ENCODE measurements around the gene CADM4. TPM values are rescaled to one million over a fixed set of nuclear protein-coding genes. Genes with fewer than 3 reads are reported as not detected.
A peak's percentile ranks its signal among the peaks of the same experiment; 100 is the strongest.

Gene CADM4
- total and polyA plus RNA-seq, 10 of the 15 experiments (the other 5 are each of a cell fraction or from before 2014, with no cell fraction given), result 0.04 to 0.12 (median 0.08) TPM; not detected in 5

DNA sequence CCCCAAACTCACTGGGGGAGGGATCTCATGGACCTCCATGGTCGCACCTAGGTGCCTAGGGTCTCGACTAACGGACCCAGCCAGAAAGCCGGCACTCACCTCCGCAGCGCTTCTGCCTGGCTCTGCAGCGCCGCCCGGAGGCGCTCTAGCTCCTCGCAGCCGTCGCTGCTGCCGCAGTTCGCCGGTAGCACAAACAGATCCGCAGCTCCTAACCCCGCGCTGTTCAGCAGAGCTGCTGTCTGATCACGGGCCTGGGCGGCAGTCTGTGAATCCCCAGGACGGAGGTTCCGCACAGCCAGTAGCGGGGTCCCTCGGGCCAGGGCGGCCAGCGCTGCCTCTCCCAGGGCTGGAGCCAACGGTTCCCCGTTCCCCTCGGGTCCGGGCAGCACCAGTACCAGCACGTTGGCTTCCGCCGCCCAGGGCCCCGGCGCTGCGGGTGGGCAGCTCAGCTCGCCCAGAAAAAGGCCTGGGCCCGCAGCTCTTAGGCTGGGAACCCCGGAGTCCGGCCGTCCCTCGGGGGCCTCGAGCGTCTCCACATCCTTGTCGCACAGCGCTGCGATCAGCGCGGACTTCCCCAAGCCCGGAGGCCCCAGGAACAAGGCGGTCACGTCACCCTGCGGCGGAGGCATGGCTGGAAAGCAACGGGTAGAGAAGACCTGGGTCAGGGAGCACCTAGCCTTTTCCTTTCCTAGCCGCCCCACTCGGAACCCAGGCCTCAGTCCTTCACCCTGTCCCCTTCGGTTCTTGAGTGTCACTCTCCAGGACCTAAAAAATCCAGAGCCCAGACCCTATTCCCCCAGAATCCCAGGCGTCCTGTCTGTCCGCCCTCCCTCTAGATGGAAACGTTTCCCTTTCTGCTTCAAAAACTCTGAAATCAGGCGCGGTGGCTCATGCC lies 44.7 kb downstream of the CADM4 start (continued):
- TF ChIP-seq, protein P1, sequence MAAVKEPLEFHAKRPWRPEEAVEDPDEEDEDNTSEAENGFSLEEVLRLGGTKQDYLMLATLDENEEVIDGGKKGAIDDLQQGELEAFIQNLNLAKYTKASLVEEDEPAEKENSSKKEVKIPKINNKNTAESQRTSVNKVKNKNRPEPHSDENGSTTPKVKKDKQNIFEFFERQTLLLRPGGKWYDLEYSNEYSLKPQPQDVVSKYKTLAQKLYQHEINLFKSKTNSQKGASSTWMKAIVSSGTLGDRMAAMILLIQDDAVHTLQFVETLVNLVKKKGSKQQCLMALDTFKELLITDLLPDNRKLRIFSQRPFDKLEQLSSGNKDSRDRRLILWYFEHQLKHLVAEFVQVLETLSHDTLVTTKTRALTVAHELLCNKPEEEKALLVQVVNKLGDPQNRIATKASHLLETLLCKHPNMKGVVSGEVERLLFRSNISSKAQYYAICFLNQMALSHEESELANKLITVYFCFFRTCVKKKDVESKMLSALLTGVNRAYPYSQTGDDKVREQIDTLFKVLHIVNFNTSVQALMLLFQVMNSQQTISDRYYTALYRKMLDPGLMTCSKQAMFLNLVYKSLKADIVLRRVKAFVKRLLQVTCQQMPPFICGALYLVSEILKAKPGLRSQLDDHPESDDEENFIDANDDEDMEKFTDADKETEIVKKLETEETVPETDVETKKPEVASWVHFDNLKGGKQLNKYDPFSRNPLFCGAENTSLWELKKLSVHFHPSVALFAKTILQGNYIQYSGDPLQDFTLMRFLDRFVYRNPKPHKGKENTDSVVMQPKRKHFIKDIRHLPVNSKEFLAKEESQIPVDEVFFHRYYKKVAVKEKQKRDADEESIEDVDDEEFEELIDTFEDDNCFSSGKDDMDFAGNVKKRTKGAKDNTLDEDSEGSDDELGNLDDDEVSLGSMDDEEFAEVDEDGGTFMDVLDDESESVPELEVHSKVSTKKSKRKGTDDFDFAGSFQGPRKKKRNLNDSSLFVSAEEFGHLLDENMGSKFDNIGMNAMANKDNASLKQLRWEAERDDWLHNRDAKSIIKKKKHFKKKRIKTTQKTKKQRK (IDR thresholded peaks at IDR 0.05; ENCODE audit: low read depth, low read length), result no peak
- TF ChIP-seq STAT3 (IDR thresholded peaks at IDR 0.05; ENCODE audit: low read depth, low read length) (no peak), STAT1 (conservative IDR thresholded peaks at IDR 0.05) (no peak), YBX1 (IDR thresholded peaks at IDR 0.05) (no peak), MEF2A (IDR thresholded peaks at IDR 0.05; ENCODE audit: insufficient read depth, low read depth, low read length) (no peak), POLR2A (IDR thresholded peaks at IDR 0.05; ENCODE audit: low read depth, low read length) (peak; percentile 71), MXI1 (IDR thresholded peaks at IDR 0.05; ENCODE audit: low read depth, low read length) (no peak), SUZ12 (IDR thresholded peaks at IDR 0.05; ENCODE audit: unreplicated experiment) (no peak), MTA2 (IDR thresholded peaks at IDR 0.05; ENCODE audit: low read depth) (no peak), FOXK2 (IDR thresholded peaks at IDR 0.05) (no peak), CREB1 (IDR thresholded peaks at IDR 0.05; ENCODE audit: low read depth) (peak; percentile 82), HDAC6 (IDR thresholded peaks at IDR 0.05; ENCODE audit: unreplicated experiment) (no peak)
- TF ChIP-seq, protein P2, sequence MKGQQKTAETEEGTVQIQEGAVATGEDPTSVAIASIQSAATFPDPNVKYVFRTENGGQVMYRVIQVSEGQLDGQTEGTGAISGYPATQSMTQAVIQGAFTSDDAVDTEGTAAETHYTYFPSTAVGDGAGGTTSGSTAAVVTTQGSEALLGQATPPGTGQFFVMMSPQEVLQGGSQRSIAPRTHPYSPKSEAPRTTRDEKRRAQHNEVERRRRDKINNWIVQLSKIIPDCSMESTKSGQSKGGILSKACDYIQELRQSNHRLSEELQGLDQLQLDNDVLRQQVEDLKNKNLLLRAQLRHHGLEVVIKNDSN (IDR thresholded peaks at IDR 0.05; ENCODE audit: borderline replicate concordance, extremely low read length, insufficient read depth, low read depth, low read length), result no peak
- TF ChIP-seq, protein P3, sequence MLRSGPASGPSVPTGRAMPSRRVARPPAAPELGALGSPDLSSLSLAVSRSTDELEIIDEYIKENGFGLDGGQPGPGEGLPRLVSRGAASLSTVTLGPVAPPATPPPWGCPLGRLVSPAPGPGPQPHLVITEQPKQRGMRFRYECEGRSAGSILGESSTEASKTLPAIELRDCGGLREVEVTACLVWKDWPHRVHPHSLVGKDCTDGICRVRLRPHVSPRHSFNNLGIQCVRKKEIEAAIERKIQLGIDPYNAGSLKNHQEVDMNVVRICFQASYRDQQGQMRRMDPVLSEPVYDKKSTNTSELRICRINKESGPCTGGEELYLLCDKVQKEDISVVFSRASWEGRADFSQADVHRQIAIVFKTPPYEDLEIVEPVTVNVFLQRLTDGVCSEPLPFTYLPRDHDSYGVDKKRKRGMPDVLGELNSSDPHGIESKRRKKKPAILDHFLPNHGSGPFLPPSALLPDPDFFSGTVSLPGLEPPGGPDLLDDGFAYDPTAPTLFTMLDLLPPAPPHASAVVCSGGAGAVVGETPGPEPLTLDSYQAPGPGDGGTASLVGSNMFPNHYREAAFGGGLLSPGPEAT (IDR thresholded peaks at IDR 0.05; ENCODE audit: low read depth), result 0 out of 2 replicates have a peak, but pooled peaks have one; percentile 42
- TF ChIP-seq, protein P4, sequence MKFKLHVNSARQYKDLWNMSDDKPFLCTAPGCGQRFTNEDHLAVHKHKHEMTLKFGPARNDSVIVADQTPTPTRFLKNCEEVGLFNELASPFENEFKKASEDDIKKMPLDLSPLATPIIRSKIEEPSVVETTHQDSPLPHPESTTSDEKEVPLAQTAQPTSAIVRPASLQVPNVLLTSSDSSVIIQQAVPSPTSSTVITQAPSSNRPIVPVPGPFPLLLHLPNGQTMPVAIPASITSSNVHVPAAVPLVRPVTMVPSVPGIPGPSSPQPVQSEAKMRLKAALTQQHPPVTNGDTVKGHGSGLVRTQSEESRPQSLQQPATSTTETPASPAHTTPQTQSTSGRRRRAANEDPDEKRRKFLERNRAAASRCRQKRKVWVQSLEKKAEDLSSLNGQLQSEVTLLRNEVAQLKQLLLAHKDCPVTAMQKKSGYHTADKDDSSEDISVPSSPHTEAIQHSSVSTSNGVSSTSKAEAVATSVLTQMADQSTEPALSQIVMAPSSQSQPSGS (IDR thresholded peaks at IDR 0.05; ENCODE audit: low read length), result no peak
- TF ChIP-seq, protein P5, sequence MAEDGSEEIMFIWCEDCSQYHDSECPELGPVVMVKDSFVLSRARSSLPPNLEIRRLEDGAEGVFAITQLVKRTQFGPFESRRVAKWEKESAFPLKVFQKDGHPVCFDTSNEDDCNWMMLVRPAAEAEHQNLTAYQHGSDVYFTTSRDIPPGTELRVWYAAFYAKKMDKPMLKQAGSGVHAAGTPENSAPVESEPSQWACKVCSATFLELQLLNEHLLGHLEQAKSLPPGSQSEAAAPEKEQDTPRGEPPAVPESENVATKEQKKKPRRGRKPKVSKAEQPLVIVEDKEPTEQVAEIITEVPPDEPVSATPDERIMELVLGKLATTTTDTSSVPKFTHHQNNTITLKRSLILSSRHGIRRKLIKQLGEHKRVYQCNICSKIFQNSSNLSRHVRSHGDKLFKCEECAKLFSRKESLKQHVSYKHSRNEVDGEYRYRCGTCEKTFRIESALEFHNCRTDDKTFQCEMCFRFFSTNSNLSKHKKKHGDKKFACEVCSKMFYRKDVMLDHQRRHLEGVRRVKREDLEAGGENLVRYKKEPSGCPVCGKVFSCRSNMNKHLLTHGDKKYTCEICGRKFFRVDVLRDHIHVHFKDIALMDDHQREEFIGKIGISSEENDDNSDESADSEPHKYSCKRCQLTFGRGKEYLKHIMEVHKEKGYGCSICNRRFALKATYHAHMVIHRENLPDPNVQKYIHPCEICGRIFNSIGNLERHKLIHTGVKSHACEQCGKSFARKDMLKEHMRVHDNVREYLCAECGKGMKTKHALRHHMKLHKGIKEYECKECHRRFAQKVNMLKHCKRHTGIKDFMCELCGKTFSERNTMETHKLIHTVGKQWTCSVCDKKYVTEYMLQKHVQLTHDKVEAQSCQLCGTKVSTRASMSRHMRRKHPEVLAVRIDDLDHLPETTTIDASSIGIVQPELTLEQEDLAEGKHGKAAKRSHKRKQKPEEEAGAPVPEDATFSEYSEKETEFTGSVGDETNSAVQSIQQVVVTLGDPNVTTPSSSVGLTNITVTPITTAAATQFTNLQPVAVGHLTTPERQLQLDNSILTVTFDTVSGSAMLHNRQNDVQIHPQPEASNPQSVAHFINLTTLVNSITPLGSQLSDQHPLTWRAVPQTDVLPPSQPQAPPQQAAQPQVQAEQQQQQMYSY (CRISPR knock-in tag; IDR thresholded peaks at IDR 0.05), result no peak
